AG10803 (cell line): Measurements from ENCODE around the gene ORC1.

Experiments used
- DNase-seq: peaks from one replicate; pipeline ENCODE4 v3.0.0; 2010; ENCODE audit warnings: low read depth
- H3K4me3 ChIP-seq: 2 replicates; pipeline ENCODE4 v1.5.1; 2011; ENCODE audit warnings: mild to moderate bottlenecking, low read length, control low read depth
- TF ChIP-seq, protein P1 (sequence below): conservative IDR thresholded peaks from 2 replicates; pipeline ENCODE4 v1.5.1; 2011; ENCODE audit warnings: mild to moderate bottlenecking, low read length, control low read depth, inconsistent platforms

ORC1 gene

DNA sequence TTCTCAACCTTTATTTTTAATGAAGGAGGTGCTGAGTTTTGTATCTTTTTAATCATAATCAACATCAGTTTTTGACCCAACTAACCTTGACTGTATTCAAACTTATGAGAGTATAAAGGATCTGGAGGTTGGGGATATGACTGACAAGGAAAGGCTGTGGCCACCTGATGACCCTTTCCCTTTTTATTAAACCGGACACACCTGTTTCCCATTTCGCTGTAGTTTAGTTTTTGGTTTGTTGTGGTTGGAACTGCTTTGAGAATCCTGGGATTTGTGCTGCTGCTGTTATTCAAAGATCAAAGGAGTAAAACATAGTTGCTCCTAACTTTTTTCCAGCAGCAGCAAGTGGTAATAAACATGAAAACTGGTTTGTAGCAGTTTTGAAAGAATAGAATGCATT, 12.6 kb upstream of the ORC1 start:
- TF ChIP-seq, protein P1, sequence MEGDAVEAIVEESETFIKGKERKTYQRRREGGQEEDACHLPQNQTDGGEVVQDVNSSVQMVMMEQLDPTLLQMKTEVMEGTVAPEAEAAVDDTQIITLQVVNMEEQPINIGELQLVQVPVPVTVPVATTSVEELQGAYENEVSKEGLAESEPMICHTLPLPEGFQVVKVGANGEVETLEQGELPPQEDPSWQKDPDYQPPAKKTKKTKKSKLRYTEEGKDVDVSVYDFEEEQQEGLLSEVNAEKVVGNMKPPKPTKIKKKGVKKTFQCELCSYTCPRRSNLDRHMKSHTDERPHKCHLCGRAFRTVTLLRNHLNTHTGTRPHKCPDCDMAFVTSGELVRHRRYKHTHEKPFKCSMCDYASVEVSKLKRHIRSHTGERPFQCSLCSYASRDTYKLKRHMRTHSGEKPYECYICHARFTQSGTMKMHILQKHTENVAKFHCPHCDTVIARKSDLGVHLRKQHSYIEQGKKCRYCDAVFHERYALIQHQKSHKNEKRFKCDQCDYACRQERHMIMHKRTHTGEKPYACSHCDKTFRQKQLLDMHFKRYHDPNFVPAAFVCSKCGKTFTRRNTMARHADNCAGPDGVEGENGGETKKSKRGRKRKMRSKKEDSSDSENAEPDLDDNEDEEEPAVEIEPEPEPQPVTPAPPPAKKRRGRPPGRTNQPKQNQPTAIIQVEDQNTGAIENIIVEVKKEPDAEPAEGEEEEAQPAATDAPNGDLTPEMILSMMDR = no peak
- no peak for DNase-seq

DNA sequence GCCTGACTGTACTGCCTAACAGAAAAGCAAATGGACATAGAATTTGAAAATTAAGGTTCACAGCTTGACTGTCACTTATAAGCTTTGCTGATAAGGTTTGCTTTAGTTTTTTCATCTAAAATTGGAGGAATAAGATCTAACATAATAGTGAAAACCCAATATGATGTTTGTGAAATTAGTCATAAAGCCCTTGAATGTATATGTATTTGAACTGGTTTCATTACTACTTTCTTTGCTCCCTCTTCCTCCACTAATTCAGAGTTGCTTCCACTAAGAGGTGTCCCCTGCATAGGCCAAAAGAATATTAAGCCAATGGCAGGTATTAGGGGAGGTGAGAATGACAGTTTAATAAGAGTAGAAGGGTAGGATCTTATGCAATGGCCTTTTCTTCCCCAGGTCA, 10.7 kb upstream of the ORC1 start:
- no peak for DNase-seq
- TF ChIP-seq, protein P1 = no peak
- H3K4me3 ChIP-seq = no peak overlapping the region

More for the DNA sequence above, 12.6 kb upstream of the ORC1 start:
- H3K4me3 ChIP-seq = no peak overlapping the region

DNA sequence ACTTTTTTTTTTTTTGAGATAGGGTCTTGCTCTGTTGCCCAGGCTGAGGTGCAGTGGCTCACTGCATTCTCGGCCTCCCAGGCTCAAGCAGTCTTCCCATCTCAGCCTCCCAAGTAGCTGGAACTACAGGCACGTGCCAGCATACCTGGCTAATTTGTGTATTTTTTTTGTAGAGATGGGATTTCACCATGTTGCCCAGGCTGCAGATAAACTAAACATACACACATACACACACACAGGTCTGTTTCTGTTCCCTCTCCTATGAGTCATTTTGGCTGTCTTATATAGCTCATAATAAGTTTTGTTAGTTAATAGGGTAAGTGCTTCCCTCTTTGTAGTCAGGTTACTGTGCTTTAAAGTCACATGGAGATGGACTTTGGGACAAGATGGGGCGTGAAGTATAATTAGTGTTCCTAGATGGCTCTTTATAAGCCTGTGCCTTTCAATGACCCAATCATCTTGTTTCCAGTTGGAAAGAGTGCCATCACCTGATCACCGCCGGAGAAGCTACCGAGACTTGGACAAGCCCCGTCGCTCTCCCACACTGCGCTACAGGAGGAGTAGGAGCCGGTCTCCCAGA, 9.3 kb upstream of the ORC1 start:
- TF ChIP-seq, protein P1 = no peak
- DNase-seq = no peak
- H3K4me3 ChIP-seq = no peak overlapping the region

DNA sequence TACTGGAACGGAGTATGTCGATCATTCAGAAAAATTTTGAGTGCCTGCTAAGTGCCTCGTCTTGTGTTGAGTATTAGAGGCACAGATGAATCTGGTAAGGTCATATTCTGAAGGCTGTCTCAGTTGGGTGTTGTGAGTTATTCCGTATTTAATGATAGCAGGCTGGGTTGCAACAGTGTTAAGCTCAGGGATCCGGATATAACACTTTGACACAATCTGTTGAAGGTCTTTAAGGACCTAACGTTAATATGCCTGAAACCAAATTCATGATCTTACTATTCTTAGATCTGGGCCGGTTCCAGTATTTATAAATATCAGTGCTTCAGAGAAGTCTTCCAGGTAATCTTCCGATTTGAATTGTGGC, 734 bp upstream of the ORC1 start:
- no peak for DNase-seq
- H3K4me3 ChIP-seq = peak overlapping the region; percentile 86
- TF ChIP-seq, protein P1 = no peak

DNA sequence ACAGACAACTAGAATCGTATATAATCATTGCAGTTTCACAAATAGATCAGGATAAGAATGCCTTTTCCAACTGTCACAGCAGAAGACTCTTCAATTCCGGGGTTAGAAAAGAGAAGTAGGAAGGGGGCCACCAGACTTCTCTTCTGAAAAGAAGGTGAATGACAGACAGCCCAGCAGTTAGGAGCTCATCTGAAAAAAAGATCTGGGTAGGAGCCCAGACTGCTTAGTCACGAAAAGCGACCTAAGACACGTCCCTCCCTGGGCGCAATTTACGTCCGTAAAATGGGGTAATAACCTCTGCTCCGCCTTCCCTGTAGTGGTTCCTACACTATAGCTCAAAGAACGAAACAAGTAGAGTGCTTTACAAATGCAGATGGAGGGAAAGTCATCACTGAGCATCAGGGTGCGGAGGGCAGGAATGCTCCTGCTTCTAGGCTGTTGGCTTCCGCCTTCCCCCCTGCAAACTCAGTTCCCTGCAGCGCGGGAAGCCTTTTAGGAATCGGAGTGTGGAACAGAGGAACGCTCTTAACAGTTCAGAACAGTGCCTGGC, 582 bp downstream of the ORC1 start:
- TF ChIP-seq, protein P1 = no peak

GRCh38 chr1:52402860-52403240, 1.4 kb downstream of the ORC1 start:
- no peak for DNase-seq
- H3K4me3 ChIP-seq = peak overlapping the region; percentile 86
- TF ChIP-seq, protein P1 = no peak

More for the DNA sequence above, 582 bp downstream of the ORC1 start:
- H3K4me3 ChIP-seq = peak overlapping the region; percentile 86
- peak; percentile 72 for DNase-seq

DNA sequence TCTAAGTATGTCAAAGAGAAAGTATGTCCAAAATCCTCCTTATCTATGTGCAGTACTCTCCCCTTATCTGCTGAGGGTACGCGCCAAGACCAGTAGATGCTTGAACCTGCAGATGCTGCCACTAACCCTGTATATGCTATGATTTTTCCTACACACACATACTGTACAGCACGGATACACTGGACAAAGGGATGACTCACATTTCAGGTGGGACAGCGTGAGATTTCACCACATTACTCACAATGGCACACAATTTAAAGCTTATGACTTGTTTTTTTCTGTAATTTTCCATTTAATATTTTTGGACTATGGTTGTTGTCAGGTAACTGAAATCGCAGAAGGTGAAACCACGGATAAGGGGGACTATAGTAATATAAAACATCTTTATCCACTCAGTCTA, 4.1 kb downstream of the ORC1 start:
- H3K4me3 ChIP-seq = no peak overlapping the region

More for the DNA sequence above, 4.1 kb downstream of the ORC1 start:
- TF ChIP-seq, protein P1 = no peak
- DNase-seq = no peak
